HepG2 (cell line): ENCODE measurements around the gene PPP2R5C. TPM values are rescaled to one million over a fixed set of nuclear protein-coding genes. Genes with fewer than 3 reads are reported as not detected.

Experiments
- MEF2D ChIP-seq: sonication (generic); formaldehyde crosslinking; IDR thresholded peaks from 2 replicates; pipeline ENCODE4 v1.5.1; 2020; ENCODE audit warnings: mild to moderate bottlenecking, missing genetic modification reagents
- NFIC ChIP-seq: IDR thresholded peaks from 2 replicates; pipeline ENCODE4 v1.6.1; 2012; ENCODE audit warnings: mild to moderate bottlenecking, low read length, inconsistent platforms
- PTBP1 ChIP-seq: fragments of 200-400 bp; formaldehyde crosslinking; IDR thresholded peaks from 2 replicates; pipeline ENCODE4 v1.6.1; 2018; ENCODE audit warnings: low read length, low read depth; ENCODE audit not compliant: poor library complexity, severe bottlenecking
- SMAD1 ChIP-seq: sonication (generic); formaldehyde crosslinking; IDR thresholded peaks from 2 replicates; pipeline ENCODE4 v1.4.0; 2020; ENCODE audit warnings: missing genetic modification reagents, low read depth, mild to moderate bottlenecking, borderline replicate concordance
- SNAI1 ChIP-seq: sonication (generic); formaldehyde crosslinking; IDR thresholded peaks from 2 replicates; pipeline ENCODE4 v1.5.0; 2020; ENCODE audit warnings: mild to moderate bottlenecking, missing genetic modification reagents, borderline replicate concordance
- TGIF2 ChIP-seq: IDR thresholded peaks from 2 replicates; pipeline ENCODE4 v1.6.1; 2016; ENCODE audit warnings: control low read depth, missing compliant biosample characterization
- ZKSCAN8 ChIP-seq: IDR thresholded peaks from 2 replicates; pipeline ENCODE4 v1.6.1; 2016; ENCODE audit warnings: borderline replicate concordance, missing genetic modification reagents, missing compliant biosample characterization
- ZNF441 ChIP-seq: sonication (generic); formaldehyde crosslinking; IDR thresholded peaks from 2 replicates; pipeline ENCODE4 v1.7.0; 2021; ENCODE audit warnings: missing genetic modification reagents, borderline replicate concordance
- ZNF678 ChIP-seq: sonication (generic); formaldehyde crosslinking; IDR thresholded peaks from 2 replicates; pipeline ENCODE4 v1.4.0; 2020; ENCODE audit warnings: mild to moderate bottlenecking, missing genetic modification reagents
- ZNF746 ChIP-seq: sonication (generic); formaldehyde crosslinking; IDR thresholded peaks from 2 replicates; pipeline ENCODE4 v1.8.0; 2022; ENCODE audit warnings: mild to moderate bottlenecking, missing genetic modification reagents
- polyA plus RNA-seq, 8 experiments: library from polyadenylated mRNA; depleted of rRNA in 3 of 8; stranded (reverse) in 7 of 8; unstranded in 1 of 8; fragments of >200 nt; fragmentation: Illumina TruSeq in 4 of 8; extraction: Trizol in 4 of 8; gene quantifications; 2 replicates each; pipeline versions ENCODE4 v1.2.1 to v1.2.3, GENCODE V29; 2011 to 2016; ENCODE audit warnings: low read depth in 4 of 8, missing spikeins in 1 of 8, mixed read lengths in 1 of 8; ENCODE audit not compliant: insufficient read depth in 1 of 8
- total RNA-seq, 5 experiments: library from RNA; depleted of rRNA; stranded (reverse); fragments of >200 nt; fragmentation: Illumina TruSeq; extraction: Trizol; gene quantifications; 2 replicates each; pipeline ENCODE4 v1.2.3, GENCODE V29; 2016; ENCODE audit warnings: low read depth in 1 of 5
- TF ChIP-seq, protein P1 (sequence below): sonication (generic); formaldehyde crosslinking; IDR thresholded peaks from 2 replicates; pipeline ENCODE4 v1.4.0; 2020; ENCODE audit warnings: mild to moderate bottlenecking, missing genetic modification reagents
- TF ChIP-seq, protein P2 (sequence below): sonication (generic); formaldehyde crosslinking; IDR thresholded peaks from 2 replicates; pipeline ENCODE4 v1.5.1; 2020; ENCODE audit warnings: mild to moderate bottlenecking, missing genetic modification reagents, borderline replicate concordance
- TF ChIP-seq, protein P3 (sequence below): sonication (generic); formaldehyde crosslinking; IDR thresholded peaks from 2 replicates; pipeline ENCODE4 v1.4.0; 2020; ENCODE audit warnings: mild to moderate bottlenecking, missing genetic modification reagents

PPP2R5C gene
- total and polyA plus RNA-seq, 2 of the 13 experiments (the other 11 are each of a cell fraction or from before 2014, with no cell fraction given), result 74.3 to 78.5 TPM

DNA sequence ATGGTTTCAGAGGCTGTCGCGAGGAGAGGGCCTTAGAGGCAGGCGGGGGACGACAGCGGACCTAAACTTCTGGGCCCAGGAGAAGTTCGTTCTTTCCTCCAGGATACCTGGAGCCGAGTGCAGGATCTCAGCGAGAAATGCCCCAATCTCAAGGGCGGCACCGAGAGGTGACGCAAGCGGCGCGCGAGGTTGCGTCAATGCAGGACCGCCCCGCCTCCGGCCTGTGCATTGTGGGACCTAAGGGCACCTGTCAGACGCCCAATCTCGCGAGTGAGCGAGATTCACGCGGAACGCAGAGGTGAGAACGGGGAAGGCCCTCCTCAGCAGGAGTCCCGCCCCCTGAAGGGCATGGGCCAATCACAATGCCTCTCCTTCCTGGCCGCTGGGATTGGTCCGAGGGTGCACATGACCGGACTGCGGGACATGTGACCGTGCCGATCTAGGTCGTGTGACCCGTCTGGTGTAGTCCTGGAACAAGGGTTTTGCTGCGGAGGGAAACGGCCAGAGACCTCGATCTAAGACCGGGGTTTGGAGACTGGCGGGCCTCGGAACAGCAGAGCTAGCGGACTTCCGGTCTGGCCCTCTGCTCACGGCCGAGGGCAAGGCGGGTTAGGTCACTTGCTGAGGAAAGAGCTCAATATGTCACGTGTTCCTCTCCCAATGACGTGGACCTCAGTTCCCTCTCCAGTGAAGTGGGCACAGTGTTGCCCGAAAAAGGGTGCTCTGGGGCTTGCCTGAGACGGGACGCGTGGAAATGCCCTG is 186.6 kb downstream of the PPP2R5C start (continued):
- TF ChIP-seq MEF2D (peak; percentile 86), ZNF746 (CRISPR knock-in tag) (no peak), ZKSCAN8 (CRISPR knock-in tag) (peak; percentile 14; the same call in 1 of the 2 replicates), TGIF2 (CRISPR knock-in tag) (peak; percentile 60), PTBP1 (peak; percentile 57), ZNF441 (CRISPR knock-in tag) (0 out of 2 replicates have a peak, but pooled peaks have one; percentile 15), NFIC (peak; percentile 41; the same call in 1 of the 2 replicates), SNAI1 (CRISPR knock-in tag) (no peak; the same call in 1 of the 2 replicates), SMAD1 (CRISPR knock-in tag) (peak; percentile 66; the same call in 1 of the 2 replicates), ZNF678 (CRISPR knock-in tag) (no peak)
- TF ChIP-seq, protein P1, sequence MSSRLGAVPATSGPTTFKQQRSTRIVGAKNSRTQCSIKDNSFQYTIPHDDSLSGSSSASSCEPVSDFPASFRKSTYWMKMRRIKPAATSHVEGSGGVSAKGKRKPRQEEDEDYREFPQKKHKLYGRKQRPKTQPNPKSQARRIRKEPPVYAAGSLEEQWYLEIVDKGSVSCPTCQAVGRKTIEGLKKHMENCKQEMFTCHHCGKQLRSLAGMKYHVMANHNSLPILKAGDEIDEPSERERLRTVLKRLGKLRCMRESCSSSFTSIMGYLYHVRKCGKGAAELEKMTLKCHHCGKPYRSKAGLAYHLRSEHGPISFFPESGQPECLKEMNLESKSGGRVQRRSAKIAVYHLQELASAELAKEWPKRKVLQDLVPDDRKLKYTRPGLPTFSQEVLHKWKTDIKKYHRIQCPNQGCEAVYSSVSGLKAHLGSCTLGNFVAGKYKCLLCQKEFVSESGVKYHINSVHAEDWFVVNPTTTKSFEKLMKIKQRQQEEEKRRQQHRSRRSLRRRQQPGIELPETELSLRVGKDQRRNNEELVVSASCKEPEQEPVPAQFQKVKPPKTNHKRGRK (CRISPR knock-in tag), result no peak
- TF ChIP-seq, protein P2, sequence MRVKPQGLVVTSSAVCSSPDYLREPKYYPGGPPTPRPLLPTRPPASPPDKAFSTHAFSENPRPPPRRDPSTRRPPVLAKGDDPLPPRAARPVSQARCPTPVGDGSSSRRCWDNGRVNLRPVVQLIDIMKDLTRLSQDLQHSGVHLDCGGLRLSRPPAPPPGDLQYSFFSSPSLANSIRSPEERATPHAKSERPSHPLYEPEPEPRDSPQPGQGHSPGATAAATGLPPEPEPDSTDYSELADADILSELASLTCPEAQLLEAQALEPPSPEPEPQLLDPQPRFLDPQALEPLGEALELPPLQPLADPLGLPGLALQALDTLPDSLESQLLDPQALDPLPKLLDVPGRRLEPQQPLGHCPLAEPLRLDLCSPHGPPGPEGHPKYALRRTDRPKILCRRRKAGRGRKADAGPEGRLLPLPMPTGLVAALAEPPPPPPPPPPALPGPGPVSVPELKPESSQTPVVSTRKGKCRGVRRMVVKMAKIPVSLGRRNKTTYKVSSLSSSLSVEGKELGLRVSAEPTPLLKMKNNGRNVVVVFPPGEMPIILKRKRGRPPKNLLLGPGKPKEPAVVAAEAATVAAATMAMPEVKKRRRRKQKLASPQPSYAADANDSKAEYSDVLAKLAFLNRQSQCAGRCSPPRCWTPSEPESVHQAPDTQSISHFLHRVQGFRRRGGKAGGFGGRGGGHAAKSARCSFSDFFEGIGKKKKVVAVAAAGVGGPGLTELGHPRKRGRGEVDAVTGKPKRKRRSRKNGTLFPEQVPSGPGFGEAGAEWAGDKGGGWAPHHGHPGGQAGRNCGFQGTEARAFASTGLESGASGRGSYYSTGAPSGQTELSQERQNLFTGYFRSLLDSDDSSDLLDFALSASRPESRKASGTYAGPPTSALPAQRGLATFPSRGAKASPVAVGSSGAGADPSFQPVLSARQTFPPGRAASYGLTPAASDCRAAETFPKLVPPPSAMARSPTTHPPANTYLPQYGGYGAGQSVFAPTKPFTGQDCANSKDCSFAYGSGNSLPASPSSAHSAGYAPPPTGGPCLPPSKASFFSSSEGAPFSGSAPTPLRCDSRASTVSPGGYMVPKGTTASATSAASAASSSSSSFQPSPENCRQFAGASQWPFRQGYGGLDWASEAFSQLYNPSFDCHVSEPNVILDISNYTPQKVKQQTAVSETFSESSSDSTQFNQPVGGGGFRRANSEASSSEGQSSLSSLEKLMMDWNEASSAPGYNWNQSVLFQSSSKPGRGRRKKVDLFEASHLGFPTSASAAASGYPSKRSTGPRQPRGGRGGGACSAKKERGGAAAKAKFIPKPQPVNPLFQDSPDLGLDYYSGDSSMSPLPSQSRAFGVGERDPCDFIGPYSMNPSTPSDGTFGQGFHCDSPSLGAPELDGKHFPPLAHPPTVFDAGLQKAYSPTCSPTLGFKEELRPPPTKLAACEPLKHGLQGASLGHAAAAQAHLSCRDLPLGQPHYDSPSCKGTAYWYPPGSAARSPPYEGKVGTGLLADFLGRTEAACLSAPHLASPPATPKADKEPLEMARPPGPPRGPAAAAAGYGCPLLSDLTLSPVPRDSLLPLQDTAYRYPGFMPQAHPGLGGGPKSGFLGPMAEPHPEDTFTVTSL (CRISPR knock-in tag), result no peak
- TF ChIP-seq, protein P3, sequence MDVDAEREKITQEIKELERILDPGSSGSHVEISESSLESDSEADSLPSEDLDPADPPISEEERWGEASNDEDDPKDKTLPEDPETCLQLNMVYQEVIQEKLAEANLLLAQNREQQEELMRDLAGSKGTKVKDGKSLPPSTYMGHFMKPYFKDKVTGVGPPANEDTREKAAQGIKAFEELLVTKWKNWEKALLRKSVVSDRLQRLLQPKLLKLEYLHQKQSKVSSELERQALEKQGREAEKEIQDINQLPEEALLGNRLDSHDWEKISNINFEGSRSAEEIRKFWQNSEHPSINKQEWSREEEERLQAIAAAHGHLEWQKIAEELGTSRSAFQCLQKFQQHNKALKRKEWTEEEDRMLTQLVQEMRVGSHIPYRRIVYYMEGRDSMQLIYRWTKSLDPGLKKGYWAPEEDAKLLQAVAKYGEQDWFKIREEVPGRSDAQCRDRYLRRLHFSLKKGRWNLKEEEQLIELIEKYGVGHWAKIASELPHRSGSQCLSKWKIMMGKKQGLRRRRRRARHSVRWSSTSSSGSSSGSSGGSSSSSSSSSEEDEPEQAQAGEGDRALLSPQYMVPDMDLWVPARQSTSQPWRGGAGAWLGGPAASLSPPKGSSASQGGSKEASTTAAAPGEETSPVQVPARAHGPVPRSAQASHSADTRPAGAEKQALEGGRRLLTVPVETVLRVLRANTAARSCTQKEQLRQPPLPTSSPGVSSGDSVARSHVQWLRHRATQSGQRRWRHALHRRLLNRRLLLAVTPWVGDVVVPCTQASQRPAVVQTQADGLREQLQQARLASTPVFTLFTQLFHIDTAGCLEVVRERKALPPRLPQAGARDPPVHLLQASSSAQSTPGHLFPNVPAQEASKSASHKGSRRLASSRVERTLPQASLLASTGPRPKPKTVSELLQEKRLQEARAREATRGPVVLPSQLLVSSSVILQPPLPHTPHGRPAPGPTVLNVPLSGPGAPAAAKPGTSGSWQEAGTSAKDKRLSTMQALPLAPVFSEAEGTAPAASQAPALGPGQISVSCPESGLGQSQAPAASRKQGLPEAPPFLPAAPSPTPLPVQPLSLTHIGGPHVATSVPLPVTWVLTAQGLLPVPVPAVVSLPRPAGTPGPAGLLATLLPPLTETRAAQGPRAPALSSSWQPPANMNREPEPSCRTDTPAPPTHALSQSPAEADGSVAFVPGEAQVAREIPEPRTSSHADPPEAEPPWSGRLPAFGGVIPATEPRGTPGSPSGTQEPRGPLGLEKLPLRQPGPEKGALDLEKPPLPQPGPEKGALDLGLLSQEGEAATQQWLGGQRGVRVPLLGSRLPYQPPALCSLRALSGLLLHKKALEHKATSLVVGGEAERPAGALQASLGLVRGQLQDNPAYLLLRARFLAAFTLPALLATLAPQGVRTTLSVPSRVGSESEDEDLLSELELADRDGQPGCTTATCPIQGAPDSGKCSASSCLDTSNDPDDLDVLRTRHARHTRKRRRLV (CRISPR knock-in tag), result peak; percentile 85; the same call in 1 of the 2 replicates
